Fibroblast of the aortic adventitia (primary cell): ENCODE results near the gene SIRPG. TPM values are rescaled to one million over a fixed set of nuclear protein-coding genes. Genes with fewer than 3 reads are reported as not detected.

Source experiments
- DNase-seq: peaks from one replicate; pipeline ENCODE4 v3.0.0-alpha.2; 2010; ENCODE audit warnings: low read depth
- H3K4me3 ChIP-seq: 2 replicates; pipeline ENCODE4 v1.5.1; 2011; ENCODE audit warnings: low read depth, mild to moderate bottlenecking, control low read depth, low read length, moderate library complexity
- CTCF ChIP-seq: IDR thresholded peaks from 2 replicates; pipeline ENCODE4 v1.5.1; 2011; ENCODE audit warnings: mild to moderate bottlenecking, low read length, control low read depth, inconsistent platforms; ENCODE audit not compliant: insufficient read depth
- small RNA-seq: library from RNA; depleted of rRNA; stranded (forward); fragments of <200 nt; gene quantifications from one replicate; pipeline ENCODE3, GENCODE V24; 2012
- total RNA-seq: library from RNA; depleted of rRNA; stranded (reverse); fragments of >200 nt; gene quantifications from 2 replicates; pipeline ENCODE4 v1.2.3, GENCODE V29; 2012; ENCODE audit warnings: low replicate concordance

SIRPG gene
- total RNA-seq, 1 donor = not detected

GRCh38 chr20:1587781-1588532, 69.6 kb downstream of the SIRPG start:
- no peak for TF ChIP-seq CTCF
- no peak overlapping the region for H3K4me3 ChIP-seq
- no peak for DNase-seq

GRCh38 chr20:1579488-1579887, 78.1 kb downstream of the SIRPG start:
- DNase-seq = no peak
- TF ChIP-seq CTCF = no peak
- H3K4me3 ChIP-seq = no peak overlapping the region

Small RNA genes lying within 50 kb of the gene (small RNA-seq; reads per million reads assigned to genes)
- gene AL109809.3 (not detected), gene RN7SL561P (not detected)

Other genes with a start within 250 kb of the SIRPG start
- gene NSFL1C, start 190.9 kb downstream of the SIRPG start, total RNA-seq = 24.1 and 26.9 TPM in 2 replicates
- not detected in 2 replicates for gene SIRPB2, start 166.4 kb downstream of the SIRPG start, total RNA-seq
- not detected in 2 replicates for gene SIRPD, start 100.1 kb downstream of the SIRPG start, total RNA-seq
- gene SIRPB1, start 37.8 kb downstream of the SIRPG start, total RNA-seq = 0.90 TPM in 1 of 2 replicates, not detected in the other
- gene SIRPA, start 237.6 kb upstream of the SIRPG start, total RNA-seq = 12.2 and 18.3 TPM in 2 replicates